ENCODE measurements around the gene HIVEP1.
"Not testable (repeated sequence)": the region's sequence is repeated elsewhere in the genome, so short reads cannot be mapped to it uniquely, and the experiment has no call there.

Gene HIVEP1

GRCh38 chr6:12118607-12119006 is 106.5 kb downstream of the HIVEP1 start:
- no peak for ATAC-seq
- DNase-seq = no peak

DNA sequence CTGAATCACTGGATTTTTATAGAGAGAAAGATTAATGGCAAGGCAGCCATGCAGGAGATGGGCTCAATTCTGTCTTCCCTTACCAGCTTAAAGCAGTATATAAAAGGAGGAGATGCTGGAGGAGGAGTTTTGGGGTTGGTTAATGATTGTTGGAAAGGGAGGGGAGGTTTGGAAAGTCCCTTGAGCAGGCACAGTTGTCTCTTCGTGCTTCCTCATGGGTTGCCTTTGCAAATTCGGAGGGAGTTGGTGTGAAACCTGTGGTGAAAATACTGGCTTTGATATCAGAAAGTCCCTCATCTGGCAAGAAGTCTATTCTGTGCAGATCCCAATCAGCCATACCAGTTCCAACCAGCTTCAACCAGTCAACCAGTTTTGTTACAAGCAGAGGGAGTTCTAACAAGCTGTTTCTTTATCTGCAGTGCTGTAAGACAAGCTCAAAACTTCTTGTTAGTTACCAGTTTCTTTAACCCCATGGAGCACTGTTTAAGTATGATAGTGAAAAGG is 107.0 kb downstream of the HIVEP1 start:
- ATAC-seq = peak; percentile 86

DNA sequence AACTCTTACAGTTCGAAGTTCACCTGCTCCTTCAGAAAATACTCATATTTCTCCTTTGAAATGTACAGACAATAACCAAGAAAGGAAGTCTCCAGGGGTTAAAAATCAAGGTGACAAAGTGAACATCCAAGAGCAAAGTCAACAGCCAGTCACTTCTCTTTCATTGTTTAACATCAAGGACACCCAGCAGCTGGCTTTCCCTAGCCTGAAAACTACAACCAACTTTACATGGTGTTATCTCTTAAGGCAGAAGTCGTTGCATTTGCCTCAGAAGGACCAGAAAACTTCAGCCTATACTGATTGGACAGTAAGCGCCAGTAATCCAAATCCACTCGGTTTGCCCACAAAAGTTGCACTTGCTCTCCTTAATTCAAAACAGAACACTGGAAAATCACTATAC is 113.3 kb downstream of the HIVEP1 start:
- DNase-seq (no peak), ATAC-seq (no peak)

More for the DNA sequence above, 107.0 kb downstream of the HIVEP1 start:
- peak; percentile 33 for DNase-seq

GRCh38 chr6:12126051-12126450 is 113.9 kb downstream of the HIVEP1 start:
- no peak for DNase-seq
- no peak for ATAC-seq

- no peak for DNase-seq
- ATAC-seq = no peak
Observed at GRCh38 chr6:12129523-12129922, 117.4 kb downstream of the HIVEP1 start.

DNA sequence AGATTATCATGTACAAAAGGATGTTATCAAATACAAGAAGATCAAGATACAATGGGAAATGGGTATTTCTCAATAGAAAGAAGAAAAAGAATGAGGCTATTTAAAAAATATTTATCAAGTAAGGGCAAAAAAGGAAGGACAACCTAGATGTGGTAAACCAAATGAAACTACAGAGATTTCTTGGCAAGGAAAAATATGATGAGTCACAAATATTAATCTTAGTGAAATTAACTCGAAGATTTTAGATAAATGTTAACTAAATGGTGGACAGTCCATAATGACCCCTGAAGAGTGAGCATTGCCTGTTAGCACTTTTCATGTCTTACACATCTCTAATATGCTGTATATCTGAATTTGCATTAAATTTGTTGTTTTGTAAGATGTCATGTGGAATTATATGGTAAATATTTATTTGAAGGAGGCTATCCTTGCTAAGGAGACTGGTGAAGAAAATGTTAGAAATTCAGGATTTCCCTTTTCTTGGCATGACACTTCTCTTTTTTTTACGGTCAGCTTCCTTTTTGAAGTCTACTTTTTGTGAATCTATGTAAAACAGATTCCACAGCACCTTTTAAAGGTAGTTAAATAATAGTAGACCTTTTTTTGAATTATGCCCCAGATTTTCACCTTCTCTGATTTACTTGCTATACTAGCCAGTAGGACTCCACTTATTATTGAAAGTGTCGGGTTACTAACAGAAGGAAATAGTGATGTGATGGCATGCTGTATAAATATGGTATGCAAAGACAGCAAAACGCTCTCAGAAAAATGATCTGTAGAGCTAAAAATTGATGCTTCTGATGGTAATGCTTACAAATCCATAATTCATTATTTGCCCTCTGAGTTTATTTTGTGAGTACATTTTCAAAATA is 120.5 kb downstream of the HIVEP1 start:
- ATAC-seq (no peak), DNase-seq (no peak)

GRCh38 chr6:12134581-12134980 is 122.5 kb downstream of the HIVEP1 start:
- DNase-seq (no peak), ATAC-seq (no peak)

DNA sequence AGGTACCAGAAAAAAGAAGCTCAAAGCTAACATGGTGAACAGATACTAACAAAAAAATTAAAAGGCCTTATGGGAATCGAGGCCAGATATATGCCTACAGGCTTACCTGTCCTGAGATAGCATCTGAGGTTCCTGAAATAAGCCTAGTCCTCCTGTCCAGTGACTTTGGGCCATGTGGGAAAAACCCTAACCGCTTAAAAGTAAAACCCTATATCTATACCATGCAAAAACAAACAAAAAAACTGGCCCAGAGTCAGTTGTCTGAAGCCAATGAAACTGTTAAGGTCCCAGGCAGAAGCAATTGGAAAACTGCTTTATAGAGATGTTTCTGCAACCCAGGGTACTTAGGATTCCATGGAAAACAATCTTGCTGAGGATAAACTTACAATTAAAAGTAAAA is 122.9 kb downstream of the HIVEP1 start:
- ATAC-seq = no peak
- DNase-seq = no peak

GRCh38 chr6:12136905-12137304 is 124.8 kb downstream of the HIVEP1 start:
- no peak for ATAC-seq
- DNase-seq = no peak

DNA sequence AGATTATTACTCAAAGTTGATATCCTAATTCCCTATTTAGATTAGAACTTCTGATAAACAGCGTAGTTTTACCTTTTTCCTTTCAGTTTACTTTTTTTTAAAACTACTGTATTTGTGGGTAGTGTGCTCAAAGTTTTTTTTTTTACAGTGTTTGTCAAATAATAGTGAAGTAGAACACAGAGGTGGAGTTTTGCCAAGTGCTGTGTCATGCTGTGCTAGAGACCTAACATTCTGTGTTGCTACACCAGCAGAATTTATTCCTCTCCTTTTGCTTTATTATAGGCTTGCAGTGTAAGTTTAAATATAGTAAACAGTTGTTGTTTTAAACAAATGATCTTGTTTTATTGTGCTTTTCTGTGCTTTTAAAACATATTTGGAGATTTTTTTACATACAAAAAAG is 125.4 kb downstream of the HIVEP1 start:
- no peak for DNase-seq
- ATAC-seq = no peak

GRCh38 chr6:12138381-12138780 is 126.3 kb downstream of the HIVEP1 start:
- peak; percentile 71 for ATAC-seq
- DNase-seq = no peak

DNA sequence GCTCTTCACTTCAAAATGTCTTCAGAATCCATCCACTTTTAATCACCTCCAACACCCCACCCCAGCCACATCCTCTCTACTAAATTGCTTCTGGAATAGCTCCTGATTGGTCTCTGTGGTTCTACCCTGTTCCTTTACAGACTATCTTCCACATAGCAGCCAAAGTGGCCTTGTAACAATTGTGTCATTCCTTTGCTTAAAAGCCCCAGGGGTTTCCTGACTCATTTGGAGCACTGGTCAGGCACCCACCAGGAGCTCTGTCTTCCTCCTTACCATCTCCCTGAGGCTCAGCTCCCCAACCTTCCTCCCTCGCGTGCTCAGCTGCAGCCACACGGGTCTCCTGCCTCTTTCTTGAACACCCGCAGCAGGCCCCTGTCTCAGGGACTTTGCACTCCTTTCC is 126.8 kb downstream of the HIVEP1 start:
- ATAC-seq = no peak
- no peak for DNase-seq

DNA sequence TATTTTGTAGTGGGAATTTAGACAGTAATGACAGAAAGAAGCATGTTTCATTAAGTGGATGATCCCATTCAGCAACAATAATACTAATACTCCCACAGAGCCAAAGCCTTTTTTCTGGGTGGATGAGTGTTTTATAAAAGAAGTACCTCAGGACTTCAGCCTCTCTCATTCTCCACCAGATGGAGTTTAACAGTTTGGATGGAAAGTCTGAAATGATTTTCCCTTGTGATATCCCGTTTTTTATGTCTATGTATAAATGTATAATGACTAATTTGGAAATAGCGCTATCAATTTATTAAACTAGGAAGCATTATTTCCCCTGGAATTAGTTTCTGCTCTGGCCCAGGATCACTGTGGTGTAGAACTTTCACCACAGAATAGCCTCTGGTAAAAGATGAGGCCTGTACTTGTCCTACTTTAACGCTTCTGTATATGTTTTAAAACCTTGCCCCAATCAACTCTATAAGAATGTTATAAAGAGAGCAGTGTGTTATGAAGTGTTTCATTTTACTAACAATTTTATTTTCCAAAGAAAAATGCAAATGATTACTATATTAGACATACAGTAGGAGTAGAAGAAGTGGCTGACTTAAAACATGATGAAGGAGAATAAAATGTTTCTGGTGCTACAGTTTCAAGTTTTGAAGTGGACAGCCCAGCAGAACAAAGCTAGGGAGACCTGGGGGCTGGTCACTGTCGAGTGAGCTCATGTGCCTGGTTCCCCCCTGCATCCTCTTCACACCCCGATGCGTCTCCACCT is 135.6 kb downstream of the HIVEP1 start:
- no peak for DNase-seq
- ATAC-seq = no peak

DNA sequence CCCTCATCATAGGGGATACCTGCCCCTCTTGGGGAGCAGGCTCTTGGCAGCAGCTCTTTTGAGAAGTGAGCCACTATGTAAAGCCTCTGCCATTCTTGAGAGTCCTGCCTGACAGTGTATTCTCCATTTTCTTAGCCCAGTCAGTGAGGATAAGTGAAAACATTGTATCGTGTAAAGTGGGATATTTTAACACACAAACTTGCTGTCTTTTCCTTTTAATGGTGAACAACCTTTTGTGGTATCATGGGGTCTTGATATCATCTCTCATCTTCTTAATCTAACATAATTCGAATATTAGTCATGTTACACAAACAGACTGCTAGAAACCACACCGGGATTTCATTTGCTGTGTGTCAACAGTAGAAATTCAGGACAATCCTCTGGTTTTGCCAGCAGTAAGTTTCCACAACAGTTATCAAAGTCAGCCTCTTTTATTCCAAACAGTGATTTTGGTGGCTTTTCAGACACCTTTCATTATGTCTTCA is 136.2 kb downstream of the HIVEP1 start:
- DNase-seq (no peak), ATAC-seq (no peak)

GRCh38 chr6:12148841-12149240 is 136.7 kb downstream of the HIVEP1 start:
- ATAC-seq (no peak), DNase-seq (no peak)

- ATAC-seq (no peak), DNase-seq (no peak)
Observed at GRCh38 chr6:12149944-12150510, 137.9 kb downstream of the HIVEP1 start.

- ATAC-seq = peak; percentile 55
- peak; percentile 52 for DNase-seq
Observed at GRCh38 chr6:12150812-12151432, 138.8 kb downstream of the HIVEP1 start.

- no peak for DNase-seq
- ATAC-seq = no peak
Observed at GRCh38 chr6:12151433-12151820, 139.3 kb downstream of the HIVEP1 start.

DNA sequence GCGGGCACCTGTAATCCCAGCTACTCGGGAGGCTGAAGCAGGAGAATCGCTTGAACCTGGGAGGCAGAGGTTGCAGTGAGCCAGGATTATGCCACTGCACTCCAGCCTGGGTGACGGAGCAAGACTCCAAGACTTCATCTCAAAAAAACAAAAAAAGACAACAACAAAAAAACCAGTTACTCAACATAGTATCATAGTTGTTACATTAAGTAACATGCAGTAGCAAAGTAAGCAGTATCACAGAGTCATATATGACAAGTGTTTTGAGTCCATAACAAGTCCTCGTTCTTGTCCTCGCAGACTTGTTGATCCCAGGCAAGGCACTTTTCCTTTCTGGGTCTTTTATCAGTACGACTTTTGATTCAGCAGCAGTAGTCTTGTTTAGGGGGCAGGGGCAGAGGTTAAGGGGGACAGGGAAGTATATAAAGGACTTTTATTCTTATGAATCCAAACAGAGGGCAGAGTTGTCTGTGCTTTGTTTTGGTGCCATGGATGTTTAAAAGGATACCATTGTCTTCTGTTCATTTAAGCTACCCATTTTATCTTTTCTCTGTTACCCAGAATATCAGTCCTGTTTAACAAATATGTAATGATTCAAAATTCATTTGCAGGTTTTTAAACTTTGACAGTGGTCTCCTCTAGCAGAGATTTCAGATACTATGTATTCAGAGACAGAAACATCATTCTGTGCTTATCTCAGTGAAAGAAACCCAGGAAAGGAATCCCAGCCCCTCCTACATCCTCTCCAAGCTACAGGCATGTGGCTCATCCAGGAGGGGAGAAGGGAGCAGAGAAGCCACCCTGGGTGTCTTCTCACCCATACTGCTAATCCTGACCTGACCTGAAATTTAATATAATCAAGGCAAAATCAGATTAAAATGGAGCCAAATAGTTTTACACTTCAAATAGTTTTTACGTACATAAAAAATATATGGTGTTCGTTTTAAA is 140.2 kb downstream of the HIVEP1 start:
- no peak for ATAC-seq
- no peak for DNase-seq

DNA sequence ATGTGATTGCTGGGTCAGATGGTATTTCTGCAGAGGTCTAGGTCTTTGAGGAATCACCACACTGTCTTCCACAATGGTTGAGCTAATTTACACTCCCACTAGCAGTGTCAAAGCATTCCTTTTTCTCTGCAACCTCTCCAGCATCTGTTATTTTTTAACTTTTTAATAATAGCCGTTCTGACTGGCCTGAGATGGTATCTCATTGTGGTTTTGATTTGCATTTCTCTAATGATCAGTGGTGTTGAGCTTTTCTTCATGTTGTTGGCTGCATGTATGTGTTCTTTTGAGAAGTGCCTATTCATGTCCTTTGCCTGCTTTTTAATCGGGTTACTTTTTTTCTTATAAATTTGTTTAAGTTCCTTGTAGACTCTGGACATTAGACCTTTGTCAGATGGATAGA is 143.7 kb downstream of the HIVEP1 start:
- DNase-seq, ATAC-seq: not testable (repeated sequence)
